PFSK-1 (cell line): ENCODE measurements around the gene ACTR2.

Source experiments
- FOXP2 ChIP-seq: optimal IDR thresholded peaks from 2 replicates; pipeline ENCODE3; 2011; ENCODE audit warnings: borderline replicate concordance, control low read depth, inconsistent platforms; ENCODE audit not compliant: insufficient read depth; ENCODE audit errors: extremely low read length, extremely low read depth
- POLR2AphosphoS5 ChIP-seq: IDR thresholded peaks from 2 replicates; pipeline ENCODE4 v1.6.1; 2012; ENCODE audit warnings: low read depth, mild to moderate bottlenecking, control low read depth, low read length, moderate library complexity
- REST ChIP-seq, 2 experiments: IDR thresholded peaks; 2 replicates each; pipeline versions ENCODE4 v1.6.1 to v1.8.0; 2011 to 2012; ENCODE audit warnings: low read depth in 2 of 2, low read length in 2 of 2, control low read depth in 1 of 2, inconsistent platforms in 1 of 2, mild to moderate bottlenecking in 1 of 2, moderate library complexity in 1 of 2; ENCODE audit not compliant: insufficient read depth in 1 of 2
- SIN3A ChIP-seq: IDR thresholded peaks from 2 replicates; pipeline ENCODE4 v1.6.1; 2012; ENCODE audit warnings: mild to moderate bottlenecking, low read length, moderate library complexity, borderline replicate concordance; ENCODE audit not compliant: insufficient read depth
- TAF1 ChIP-seq: IDR thresholded peaks from 2 replicates; pipeline ENCODE4 v1.6.1; 2012; ENCODE audit warnings: low read length, control low read depth, borderline replicate concordance; ENCODE audit not compliant: insufficient read depth

Gene ACTR2

GRCh38 chr2:65275141-65275915 lies 47.7 kb downstream of the ACTR2 start:
- no peak for TF ChIP-seq REST (IDR thresholded peaks at IDR 0.05; ENCODE audit: insufficient read depth in 1 of 2, low read depth in 2 of 2, low read length in 2 of 2)
- TF ChIP-seq TAF1, result no peak
- no peak for TF ChIP-seq POLR2AphosphoS5
- no peak for TF ChIP-seq FOXP2
- no peak for TF ChIP-seq SIN3A

DNA sequence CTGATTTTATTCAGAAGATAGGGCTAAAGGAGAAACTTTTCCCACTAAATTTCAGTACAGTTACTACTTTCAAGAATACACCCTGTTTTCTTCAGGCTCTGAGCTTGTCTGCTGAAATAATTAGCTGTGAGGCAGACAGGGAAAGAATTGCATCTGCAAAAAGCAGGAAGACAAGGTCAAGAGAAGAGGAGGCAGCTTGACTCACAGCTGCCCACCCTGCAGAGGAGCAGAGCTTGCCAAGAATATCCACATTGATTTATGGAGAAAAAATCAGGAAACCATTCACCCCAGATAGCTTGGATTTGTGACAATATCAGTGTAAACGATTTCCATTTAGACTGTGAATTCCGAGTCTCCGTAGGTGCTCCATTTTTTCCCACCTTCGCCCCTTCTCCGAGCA lies 49.0 kb downstream of the ACTR2 start:
- TF ChIP-seq POLR2AphosphoS5, result no peak

- no peak for TF ChIP-seq TAF1
These were observed 49.5 kb downstream of the ACTR2 start for GRCh38 chr2:65277118-65277517.

- no peak for TF ChIP-seq POLR2AphosphoS5
- no peak for TF ChIP-seq FOXP2
- TF ChIP-seq REST (IDR thresholded peaks at IDR 0.05; ENCODE audit: insufficient read depth in 1 of 2, low read depth in 2 of 2, low read length in 2 of 2), result no peak
- no peak for TF ChIP-seq TAF1
- no peak for TF ChIP-seq SIN3A
These were observed 50.3 kb downstream of the ACTR2 start for GRCh38 chr2:65277791-65278483.

GRCh38 chr2:65278531-65278981 lies 50.9 kb downstream of the ACTR2 start:
- peak in 1 of 2 experiments; percentile 50; a peak in 1 of 4 replicates for TF ChIP-seq REST (IDR thresholded peaks at IDR 0.05; ENCODE audit: insufficient read depth in 1 of 2, low read depth in 2 of 2, low read length in 2 of 2)
- no peak for TF ChIP-seq TAF1
- no peak for TF ChIP-seq FOXP2
- no peak for TF ChIP-seq POLR2AphosphoS5
- no peak for TF ChIP-seq SIN3A

DNA sequence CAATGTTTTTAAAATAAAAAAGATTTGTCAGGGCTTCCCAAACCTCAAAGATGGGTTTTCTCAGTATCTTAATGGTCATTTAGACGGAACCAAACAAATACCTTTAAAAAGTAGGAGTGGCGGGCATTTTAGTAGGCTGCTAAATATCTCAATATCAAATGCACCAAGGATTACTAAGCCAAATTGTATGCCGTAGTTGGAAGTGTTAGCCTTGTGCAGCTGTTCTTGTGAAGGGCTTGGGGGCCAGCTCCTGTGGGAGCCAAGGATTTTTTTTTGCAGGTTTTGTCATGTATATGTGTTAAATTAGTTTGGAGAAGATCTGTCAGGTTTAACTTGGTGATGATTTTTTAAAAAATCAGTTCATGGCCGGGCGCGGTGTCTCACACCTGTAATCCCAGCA lies 52.1 kb downstream of the ACTR2 start:
- TF ChIP-seq TAF1 (no peak), FOXP2 (no peak), SIN3A (no peak), POLR2AphosphoS5 (no peak), REST (IDR thresholded peaks at IDR 0.05; ENCODE audit: insufficient read depth in 1 of 2, low read depth in 2 of 2, low read length in 2 of 2) (no peak)
